Pons (tissue), 1 donor: ENCODE measurements around the gene SMURF1.
"Not testable (repeated sequence)": the region's sequence is repeated elsewhere in the genome, so short reads cannot be mapped to it uniquely, and the experiment has no call there.

Source experiments
- DNase-seq: peaks from one replicate; pipeline ENCODE4 v3.0.0-alpha.2; 2016; ENCODE audit warnings: low spot score

SMURF1 gene

DNA sequence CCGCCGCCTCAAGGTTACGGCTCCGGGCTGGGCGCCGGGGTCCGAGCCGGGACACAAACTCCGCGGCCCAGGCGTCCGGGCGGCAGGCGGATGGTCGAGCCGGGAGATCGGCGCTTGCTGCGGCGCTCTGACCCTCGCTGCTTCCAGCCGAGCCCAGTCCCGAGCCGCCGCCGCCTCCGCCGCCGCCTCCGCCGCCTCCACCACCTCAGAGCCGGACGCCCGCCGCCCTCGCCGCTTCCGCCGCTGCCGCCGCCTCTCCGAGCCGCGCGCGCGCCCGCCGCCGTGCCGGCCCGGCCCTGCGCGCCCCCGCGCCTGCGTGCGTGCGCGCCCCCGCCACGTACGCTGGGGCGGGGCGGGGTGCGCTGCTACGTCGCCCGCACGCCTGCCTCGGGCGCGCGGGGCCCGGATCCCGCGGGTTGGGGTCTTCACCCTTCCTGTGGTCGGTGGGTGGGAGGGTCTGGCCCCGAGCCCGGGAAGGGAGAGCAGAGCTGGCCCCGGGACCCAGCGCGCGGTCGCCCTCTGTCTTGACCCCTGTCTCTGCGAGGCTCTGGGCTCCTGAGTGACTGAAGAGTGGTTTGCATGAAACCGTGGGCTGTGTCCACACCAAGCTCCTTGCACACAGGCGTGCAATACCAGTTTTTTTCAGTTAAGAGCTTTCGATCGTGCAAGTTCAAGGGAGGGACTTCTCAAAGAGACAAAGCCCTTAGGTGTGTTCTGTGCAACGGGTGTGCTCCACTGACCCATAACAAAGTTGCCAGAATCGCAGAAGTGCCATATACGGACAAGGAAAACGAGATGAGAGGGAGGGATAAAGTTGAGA is at the start of gene SMURF1:
SMURF1 (minus strand) TSS at position 256 of the 820 bp plus-strand sequence. CDS start 328 bp downstream, outside the sequence.
- peak; percentile 59 for DNase-seq

GRCh38 chr7:99191869-99192596 is 48.1 kb upstream of the SMURF1 start:
- no peak for DNase-seq

GRCh38 chr7:99190359-99191009 is 46.6 kb upstream of the SMURF1 start:
- no peak for DNase-seq

DNA sequence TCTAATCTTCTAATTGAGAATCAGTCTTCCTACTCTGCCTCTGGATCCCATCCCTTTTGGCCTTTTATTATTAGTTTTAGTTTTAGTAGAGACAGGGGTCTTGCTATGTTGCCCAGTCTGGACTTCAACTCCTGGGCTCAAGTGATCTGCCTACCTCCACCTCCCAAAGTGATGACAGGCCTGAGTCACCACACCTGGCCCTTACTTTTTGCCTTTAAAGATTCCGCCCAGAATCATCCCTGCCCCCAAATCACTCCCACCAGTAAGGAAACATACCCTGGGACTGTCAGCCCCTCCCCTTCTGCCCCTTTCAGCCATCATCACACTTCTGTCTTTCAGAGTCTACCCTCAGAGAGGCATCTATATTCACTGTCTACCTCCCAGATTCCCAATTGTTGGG is 45.3 kb upstream of the SMURF1 start:
- DNase-seq, result no peak

GRCh38 chr7:99188221-99188620 is 44.3 kb upstream of the SMURF1 start:
- DNase-seq, result no peak

GRCh38 chr7:99184532-99185218 is 40.8 kb upstream of the SMURF1 start:
- no peak for DNase-seq

GRCh38 chr7:99180067-99180650 is 36.3 kb upstream of the SMURF1 start:
- DNase-seq, result no peak

GRCh38 chr7:99177165-99177564 is 33.3 kb upstream of the SMURF1 start:
- no peak for DNase-seq

GRCh38 chr7:99173787-99174186 is 29.9 kb upstream of the SMURF1 start:
- DNase-seq, result no peak

- DNase-seq, result no peak
These were observed 27.8 kb upstream of the SMURF1 start for GRCh38 chr7:99171731-99172130.

GRCh38 chr7:99170730-99171074 is 26.8 kb upstream of the SMURF1 start:
- DNase-seq, result no peak

DNA sequence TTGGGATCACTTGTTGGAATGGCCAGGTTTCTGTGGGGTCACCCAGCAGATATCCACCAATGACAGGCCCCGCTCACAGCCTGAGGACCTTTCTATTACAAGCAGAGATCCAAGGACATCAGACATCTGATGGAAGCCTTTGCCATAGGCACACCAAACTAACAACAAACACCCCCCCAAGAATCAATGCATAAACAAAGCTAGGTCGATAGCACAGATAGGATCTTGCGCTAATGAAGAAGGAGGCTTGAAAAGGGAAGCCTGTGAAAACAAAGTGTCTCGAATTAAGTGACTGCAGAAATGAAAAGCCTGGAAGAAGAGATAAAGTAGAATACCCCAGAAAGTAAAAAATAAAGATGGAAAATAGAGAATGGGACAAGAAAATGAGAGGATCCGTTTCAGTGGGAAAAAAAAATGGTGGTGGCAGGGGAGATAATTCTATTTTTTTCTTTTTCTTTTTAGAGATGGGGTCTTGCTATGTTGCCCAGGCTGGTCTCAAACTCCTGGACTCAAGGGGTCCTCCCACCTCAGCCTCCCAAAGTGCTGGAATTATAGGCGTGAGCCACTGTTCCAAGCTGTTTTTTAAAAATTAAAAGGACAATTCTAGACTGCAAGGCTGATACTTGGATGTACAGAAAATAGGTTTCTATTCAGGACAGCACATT is 26.3 kb upstream of the SMURF1 start:
- no peak for DNase-seq

DNA sequence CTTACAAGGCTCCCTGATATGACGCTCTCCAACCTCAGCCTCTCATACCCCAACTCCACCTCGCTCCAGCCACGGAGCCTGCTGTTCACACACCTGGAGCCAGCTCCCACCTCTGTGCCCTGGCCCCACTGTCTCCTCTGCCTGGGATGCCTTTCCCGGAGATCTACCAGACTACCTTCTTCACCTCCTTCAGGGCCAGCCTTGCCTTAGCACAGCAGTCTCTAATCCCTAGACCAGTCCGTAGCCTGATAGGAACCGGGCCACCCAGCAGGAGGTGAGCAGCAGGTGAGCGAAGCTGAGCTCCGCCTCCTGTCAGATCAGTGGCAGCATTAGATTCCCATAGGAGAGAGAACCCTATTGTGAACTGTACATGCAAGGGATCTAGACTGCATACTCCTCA is 23.2 kb upstream of the SMURF1 start:
- no peak for DNase-seq

DNA sequence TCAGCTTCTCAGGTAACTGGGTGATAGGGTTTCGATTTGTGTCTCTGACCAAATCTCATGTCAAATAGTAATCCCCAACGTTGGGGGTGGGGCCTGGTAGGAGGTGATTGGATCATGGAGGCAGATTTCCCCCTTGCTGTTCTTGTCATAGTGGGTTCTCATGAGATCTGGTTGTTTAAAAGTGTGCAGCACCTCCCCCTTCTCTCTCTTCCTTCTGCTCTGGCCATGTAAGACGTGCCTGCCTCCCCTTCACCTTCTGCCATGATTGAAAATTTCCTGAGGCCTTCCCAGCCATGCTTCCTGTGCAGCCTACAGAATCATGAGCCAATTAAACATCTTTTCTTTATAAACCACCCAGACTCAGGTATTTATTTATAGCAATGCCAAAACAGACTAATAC is 21.9 kb upstream of the SMURF1 start:
- no peak for DNase-seq

DNA sequence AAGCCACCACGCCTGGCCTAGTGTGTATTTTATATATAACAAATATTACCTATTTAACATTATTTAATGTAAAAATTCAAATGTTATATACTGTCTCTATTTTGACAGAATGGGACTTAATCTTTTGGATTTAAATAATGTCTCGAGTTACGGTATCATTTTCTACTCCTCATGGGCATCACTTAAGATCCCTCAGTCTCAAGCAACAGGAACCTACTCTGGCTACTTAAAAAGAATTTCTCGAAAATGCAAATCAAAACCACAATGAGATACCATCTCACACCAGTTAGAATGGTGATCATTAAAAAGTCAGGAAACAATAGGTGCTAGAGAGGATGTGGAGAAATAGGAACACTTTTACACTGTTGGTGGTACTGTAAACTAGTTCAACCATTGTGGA is 19.8 kb upstream of the SMURF1 start:
- not testable (repeated sequence) for DNase-seq

GRCh38 chr7:99156649-99157048 is 12.7 kb upstream of the SMURF1 start:
- DNase-seq, result no peak

DNA sequence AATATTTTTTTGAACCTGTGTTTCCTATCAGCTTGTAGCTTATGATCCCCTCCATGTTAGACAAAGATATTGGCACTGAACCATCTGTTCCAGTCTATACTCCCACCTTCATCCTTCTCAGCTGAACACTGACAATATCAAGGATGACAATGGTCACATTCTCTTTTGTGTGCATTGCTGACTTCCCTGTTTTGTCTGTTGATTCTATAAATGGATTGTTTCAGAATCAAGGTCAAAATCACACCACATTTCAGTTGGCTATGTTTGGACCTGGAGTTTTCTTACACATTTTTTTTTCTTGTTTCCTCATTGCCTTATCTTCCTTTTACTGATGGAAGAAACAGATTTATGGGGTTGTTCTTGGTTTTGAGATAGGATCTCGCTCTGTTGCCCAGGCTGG is 11.3 kb upstream of the SMURF1 start:
- peak; percentile 49 for DNase-seq

DNA sequence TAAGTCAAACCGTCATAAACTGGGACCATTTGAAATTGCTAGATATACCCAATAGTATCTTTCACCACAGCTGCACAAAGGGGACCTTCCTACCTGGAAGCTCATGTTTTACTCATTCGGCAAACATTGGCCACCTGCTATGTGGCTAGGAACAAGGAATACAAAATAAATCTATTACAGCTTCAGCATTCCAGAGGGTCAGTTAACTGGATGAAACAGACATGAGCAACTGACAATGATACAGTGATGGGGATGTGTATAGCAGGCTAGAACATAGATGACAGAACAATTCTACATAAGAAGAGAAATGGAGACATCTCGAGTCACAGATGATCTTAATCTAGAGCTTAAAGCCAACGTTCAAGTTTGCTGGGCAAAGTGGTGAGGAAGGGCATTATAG is 3.1 kb upstream of the SMURF1 start:
- no peak for DNase-seq

DNA sequence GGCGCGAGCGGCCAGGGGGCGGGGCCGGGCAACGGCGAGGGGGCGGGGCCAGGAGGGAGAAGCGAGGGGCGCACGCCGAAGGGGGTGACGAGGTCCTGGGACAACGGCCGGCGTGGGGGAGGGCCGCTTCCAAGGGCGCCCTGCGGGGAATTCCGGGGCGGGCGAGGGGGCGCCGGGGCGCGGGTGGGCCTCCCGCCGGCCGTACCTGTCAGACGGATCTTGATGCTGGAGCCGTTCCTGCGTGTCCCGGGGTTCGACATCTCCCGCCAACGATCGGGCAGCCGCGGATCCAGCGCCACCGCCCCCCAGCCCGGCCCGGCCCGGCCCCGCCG is 421 bp downstream of the SMURF1 start:
- no peak for DNase-seq

DNA sequence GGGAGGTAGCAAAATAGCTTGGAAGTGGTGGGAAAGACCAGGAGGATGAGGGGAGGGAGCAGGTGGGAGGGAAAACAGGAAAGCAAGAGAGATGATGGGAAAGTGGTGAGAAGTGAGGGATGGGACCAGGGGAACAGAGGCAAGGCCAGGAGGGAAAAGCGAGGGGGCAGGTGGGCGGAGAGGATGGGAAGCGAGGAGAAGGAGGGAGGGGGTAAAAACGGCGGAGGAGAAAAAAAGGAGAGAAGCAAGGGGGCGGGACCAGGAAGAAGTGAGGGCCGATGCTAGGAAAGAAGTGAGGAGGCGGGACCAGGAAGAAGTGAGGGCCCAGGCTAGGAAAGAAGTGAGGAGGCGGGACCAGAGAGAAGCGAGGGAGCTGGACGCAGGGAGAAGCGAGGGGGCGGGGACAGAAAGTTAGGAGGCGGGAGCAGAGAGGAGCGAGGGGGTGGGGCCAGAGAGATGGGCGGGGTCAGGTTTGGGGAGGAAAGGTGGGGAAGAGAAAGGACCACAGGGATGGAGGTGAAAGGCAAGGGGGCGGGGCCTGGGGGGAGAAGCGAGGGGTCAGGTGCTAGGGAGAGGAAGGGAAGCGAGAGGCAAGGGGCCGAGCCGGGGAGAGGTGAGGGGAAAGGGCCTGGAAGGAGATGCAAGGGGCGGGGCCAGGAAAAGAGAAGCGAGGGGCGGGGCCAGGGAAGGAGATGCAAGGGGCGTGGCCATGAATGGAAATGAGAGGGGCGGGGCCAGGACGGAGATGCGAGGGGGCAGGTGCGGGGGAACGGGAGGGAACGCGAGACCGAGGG is 984 bp downstream of the SMURF1 start:
- DNase-seq, result peak; percentile 90
